HepG2 (cell line): ENCODE measurements around the gene KRT34. TPM values are rescaled to one million over a fixed set of nuclear protein-coding genes. Genes with fewer than 3 reads are reported as not detected.

Experiments
- FOXO1 ChIP-seq: sonication (generic); formaldehyde crosslinking; IDR thresholded peaks from 2 replicates; pipeline ENCODE4 v1.4.0; 2020; ENCODE audit warnings: missing genetic modification reagents
- KIAA2018 ChIP-seq: sonication (generic); formaldehyde crosslinking; IDR thresholded peaks from 2 replicates; pipeline ENCODE4 v1.5.0; 2020; ENCODE audit warnings: mild to moderate bottlenecking, missing genetic modification reagents, borderline replicate concordance
- LRRFIP1 ChIP-seq: sonication (generic); formaldehyde crosslinking; conservative IDR thresholded peaks from 2 replicates; pipeline ENCODE4 v1.4.0; 2020; ENCODE audit warnings: missing genetic modification reagents
- POLR2AphosphoS5 ChIP-seq: IDR thresholded peaks from 2 replicates; pipeline ENCODE4 v1.6.1; 2012; ENCODE audit warnings: low read depth, low read length
- RBAK ChIP-seq: sonication (generic); formaldehyde crosslinking; IDR thresholded peaks from 2 replicates; pipeline ENCODE4 v1.5.1; 2020; ENCODE audit warnings: mild to moderate bottlenecking, missing genetic modification reagents
- RFXANK ChIP-seq: IDR thresholded peaks from 2 replicates; pipeline ENCODE4 v1.6.1; 2016
- SRF ChIP-seq: IDR thresholded peaks from 2 replicates; pipeline ENCODE4 v1.6.1; 2011; ENCODE audit warnings: mild to moderate bottlenecking, low read depth, low read length, moderate library complexity
- polyA plus RNA-seq, 8 experiments: library from polyadenylated mRNA; depleted of rRNA in 3 of 8; stranded (reverse) in 7 of 8; unstranded in 1 of 8; fragments of >200 nt; fragmentation: Illumina TruSeq in 4 of 8; extraction: Trizol in 4 of 8; gene quantifications; 2 replicates each; pipeline versions ENCODE4 v1.2.1 to v1.2.3, GENCODE V29; 2011 to 2016; ENCODE audit warnings: low read depth in 4 of 8, missing spikeins in 1 of 8, mixed read lengths in 1 of 8; ENCODE audit not compliant: insufficient read depth in 1 of 8
- total RNA-seq, 5 experiments: library from RNA; depleted of rRNA; stranded (reverse); fragments of >200 nt; fragmentation: Illumina TruSeq; extraction: Trizol; gene quantifications; 2 replicates each; pipeline ENCODE4 v1.2.3, GENCODE V29; 2016; ENCODE audit warnings: low read depth in 1 of 5

Gene KRT34
- total and polyA plus RNA-seq, 2 of the 13 experiments (the other 11 are each of a cell fraction or from before 2014, with no cell fraction given) = not detected

- TF ChIP-seq KIAA2018 (CRISPR knock-in tag) (no peak), POLR2AphosphoS5 (no peak), RFXANK (no peak), RBAK (CRISPR knock-in tag) (no peak), FOXO1 (CRISPR knock-in tag) (no peak), LRRFIP1 (CRISPR knock-in tag) (no peak), SRF (no peak)
These were observed 39.1 kb downstream of the KRT34 start (continued) for GRCh38 chr17:41343029-41343428.
